GM18951 (cell line): ENCODE results near the gene AP1G2.

Experiments used
- POLR2A ChIP-seq: IDR thresholded peaks from 4 replicates; pipeline ENCODE4 v1.6.1; 2011; ENCODE audit warnings: mild to moderate bottlenecking; ENCODE audit not compliant: insufficient read length, insufficient read depth; ENCODE audit errors: extremely low read depth
- in situ Hi-C: fragments of 300-500 bp; cut with MboI; formaldehyde crosslinking; loops from one replicate; pipeline ENCODE4 v1.12.0; 2022; ENCODE audit warnings: low sequenced_read_pairs, mixed read lengths, inconsistent platforms; ENCODE audit not compliant: unreplicated experiment

AP1G2 gene

DNA sequence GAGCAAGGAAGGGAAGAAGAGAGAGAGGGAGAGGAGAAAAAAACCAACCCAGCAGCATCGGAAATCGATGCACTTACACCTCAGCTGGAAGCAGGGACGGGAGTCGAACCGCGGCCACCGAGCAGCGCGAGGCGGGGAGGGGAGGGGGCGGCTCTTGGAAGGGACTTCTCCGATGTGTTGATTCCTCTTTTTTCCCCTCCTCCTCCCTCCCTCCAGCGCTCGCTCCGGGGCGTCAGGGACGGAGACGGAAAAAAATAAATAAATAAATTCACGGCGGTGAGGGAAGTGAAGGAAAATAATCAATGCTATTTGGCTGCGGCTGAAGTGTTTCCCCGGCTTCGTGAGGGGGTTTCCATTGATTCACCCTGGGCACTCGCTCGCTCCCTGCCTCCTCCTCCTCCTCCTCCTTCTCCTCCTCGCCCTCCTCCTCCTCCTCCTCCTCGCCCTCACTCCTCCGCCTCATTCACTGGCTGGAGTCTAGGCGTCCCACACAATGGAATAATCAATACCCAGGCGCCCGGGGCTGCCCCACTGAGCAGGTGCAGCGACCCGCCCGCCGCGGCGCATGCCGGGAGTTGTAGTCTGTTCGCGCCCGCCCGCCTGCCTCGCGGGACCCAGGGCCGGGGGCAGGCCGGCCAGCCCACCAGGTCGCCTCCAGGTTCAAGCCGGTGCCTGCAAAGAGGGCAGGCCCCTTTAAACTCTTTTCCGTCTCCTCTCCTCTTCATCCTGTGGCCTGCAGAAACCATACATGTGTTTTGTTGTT is 16.1 kb downstream of the AP1G2 start, which contains the start of gene ZFHX2:
ZFHX2 (minus strand) TSS at position 500 of the 763 bp plus-strand sequence. CDS start 16,440 bp downstream, outside the sequence.
- TF ChIP-seq POLR2A = peak; percentile 60
- in situ Hi-C loops = no loop called here

DNA sequence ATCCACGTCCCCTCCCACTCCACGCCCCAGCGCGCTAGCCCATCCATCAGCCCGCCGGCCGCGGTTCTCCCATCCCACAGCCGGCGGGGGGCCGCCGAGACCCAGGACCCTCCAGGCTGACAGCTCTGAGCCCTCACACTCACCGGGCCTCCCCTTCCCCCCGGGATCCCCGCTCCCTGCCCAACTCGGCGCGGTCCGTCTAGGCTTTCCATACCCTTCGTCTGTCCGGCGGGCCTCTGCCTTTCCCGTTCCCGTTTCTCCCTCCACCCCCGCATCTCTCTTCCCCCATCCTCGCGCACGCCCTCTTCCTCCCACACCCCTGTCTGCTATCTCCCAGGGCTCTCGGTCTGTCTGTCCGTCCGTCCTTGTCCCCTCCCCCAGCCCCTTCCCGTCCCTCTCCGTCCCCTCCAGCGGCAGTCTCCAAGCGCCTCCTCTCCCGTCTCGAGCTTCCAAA is 16.8 kb downstream of the AP1G2 start:
- in situ Hi-C loops = no loop called here
- no peak for TF ChIP-seq POLR2A

DNA sequence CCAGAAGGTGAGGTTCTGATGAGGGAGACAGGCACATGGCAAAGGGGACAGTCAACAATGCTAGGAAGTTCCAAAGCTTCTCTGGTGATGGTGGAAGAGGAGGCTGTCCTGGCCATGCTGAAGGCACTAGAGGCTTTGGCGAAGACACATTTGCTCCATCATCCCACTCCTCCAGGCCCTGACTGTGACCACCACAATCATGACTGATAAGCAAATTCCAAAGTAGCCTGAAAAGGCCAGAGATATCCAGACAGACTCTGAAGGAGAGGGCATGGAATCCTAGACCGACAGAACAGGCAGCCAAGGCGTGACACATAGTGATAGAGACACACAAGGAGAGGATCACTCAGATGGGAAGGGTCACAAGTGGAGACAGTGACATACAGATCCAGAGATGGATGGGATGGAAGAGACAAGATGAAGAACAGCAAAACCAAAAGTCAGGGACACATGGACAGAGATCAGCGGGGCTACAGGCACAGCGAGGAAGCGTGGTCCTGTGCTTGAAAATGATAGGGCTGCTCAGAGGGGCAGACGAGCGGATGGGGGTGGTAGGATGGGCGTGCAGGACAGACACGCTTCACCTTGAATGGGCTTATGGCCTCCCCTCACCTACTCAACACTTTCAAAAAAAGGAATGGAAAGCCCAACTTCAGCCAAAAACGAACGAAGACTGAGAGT is 17.3 kb downstream of the AP1G2 start:
- in situ Hi-C loops = no loop called here
- TF ChIP-seq POLR2A = no peak

DNA sequence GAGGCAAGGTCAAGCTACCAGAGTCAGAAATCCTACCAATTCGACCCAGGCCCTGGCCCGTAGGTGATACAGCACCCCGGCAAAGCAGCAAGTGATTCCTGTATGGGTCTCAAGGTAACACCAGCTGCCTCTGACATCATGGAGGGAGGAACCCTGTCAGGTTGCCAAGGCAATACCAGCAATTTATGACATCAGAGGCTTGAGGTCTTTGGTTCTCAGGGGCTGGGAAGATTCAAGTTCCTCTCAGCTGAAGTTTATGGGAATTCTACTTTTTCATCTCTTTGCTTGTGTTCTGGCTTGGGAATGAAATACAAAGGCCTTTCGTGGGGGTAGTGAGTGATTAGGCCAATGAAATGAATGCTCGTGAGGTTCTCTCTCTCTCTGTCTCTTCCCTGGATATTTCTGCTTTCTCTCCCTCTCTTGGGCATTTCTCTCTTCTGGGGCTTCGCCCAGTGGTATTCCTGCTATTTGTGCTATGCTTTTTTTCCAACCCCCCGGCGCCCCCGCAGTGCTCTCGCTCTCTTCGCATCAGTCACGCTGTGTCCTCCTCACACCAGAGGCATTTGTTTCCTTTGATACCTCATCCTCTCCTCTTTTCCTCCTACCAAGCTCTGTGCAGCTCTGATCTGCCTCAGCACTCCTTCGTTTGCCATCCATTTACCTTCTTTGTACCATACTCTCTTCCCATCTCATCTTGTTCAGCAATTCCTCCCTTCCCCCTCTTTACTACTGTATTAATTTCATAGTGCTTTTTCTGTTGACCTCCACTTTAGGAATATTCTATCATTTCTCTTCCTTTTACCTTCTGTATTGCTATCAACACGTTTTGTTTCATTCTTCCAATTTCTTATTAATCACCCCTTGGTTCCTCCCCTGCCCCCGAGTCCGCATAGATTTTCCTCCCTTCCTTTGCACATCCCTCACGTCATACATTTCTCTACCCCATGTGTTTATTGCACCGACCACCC is 19.0 kb downstream of the AP1G2 start:
- in situ Hi-C loops = no loop called here
- no peak for TF ChIP-seq POLR2A

DNA sequence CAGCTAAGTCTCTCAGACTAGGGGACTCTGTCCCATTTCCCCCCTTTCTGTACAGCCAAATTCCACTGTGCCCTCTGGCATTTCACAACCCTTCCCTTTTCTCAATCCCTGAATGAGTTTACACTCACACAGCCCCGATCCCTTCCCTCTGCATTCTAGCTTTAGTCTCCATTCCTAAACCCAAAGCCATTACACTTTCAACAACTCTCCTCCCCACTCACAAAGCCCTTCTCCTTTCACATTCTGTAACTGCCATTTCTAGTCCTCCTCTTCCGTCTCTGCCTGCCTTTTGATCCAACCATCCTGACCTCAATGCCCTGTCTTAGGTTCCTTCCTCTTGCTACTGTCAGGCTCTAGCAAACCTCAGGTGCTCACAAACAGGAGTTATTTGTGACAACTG is 19.7 kb downstream of the AP1G2 start:
- TF ChIP-seq POLR2A = no peak
- in situ Hi-C loops = no loop called here

DNA sequence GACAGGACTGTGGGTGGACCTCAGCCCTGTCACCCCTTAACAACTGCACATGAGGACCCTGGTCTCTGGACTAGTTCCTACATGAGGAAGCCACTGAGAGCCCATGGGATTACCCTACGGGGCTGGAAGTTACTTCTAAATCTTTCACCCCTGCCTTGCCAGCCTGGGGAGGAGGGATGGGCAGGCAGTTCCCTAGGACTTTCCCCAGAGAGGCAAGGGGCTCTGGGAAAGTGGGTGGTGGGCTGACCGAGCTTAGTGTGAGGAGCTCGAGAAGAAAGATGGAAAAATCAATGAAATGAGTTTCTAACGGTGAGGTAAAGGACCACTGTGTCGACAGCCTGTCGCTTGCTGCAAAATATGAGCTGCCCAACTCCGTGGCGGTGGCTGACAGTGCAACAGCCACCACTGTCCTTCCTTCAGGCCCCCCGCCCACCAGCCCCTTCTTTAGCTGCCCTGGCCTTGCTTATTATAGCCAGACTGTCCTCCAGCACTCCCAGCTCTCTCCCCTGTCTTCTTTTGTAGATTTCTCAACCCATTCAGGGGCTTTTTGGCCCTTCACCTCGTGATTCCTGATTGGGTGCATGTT is 21.0 kb downstream of the AP1G2 start:
- TF ChIP-seq POLR2A = no peak
- in situ Hi-C loops = no loop called here

DNA sequence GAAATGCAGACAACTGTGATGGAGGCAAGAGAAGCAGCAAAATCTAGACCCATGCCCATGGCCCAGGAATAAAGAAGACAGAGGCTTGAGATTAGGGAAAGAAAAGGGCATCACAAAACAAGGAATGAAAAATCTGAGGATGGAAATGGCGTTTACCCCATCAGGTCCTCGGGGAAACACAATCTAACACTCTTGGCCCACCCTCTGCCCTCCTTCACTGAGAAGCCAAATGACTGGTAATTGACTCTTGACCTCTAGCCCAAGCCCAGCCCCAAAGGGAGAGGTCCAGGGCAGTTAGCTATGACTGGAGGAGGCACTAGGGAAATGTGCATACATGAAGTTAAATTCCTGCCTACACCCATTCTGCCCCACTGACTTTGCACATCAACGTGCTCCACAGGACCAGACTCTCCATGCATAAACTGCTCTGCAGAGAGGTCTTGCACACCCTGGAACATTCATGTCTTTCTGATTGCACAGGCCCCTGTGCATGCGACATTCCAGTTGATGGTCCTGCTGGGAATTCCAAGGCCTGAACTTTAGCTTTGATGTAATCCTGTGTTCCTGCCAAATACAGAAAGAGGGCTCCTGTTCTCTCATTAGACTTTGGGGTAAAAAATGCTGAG is 21.7 kb downstream of the AP1G2 start:
- TF ChIP-seq POLR2A = no peak
- in situ Hi-C loops = no loop called here

DNA sequence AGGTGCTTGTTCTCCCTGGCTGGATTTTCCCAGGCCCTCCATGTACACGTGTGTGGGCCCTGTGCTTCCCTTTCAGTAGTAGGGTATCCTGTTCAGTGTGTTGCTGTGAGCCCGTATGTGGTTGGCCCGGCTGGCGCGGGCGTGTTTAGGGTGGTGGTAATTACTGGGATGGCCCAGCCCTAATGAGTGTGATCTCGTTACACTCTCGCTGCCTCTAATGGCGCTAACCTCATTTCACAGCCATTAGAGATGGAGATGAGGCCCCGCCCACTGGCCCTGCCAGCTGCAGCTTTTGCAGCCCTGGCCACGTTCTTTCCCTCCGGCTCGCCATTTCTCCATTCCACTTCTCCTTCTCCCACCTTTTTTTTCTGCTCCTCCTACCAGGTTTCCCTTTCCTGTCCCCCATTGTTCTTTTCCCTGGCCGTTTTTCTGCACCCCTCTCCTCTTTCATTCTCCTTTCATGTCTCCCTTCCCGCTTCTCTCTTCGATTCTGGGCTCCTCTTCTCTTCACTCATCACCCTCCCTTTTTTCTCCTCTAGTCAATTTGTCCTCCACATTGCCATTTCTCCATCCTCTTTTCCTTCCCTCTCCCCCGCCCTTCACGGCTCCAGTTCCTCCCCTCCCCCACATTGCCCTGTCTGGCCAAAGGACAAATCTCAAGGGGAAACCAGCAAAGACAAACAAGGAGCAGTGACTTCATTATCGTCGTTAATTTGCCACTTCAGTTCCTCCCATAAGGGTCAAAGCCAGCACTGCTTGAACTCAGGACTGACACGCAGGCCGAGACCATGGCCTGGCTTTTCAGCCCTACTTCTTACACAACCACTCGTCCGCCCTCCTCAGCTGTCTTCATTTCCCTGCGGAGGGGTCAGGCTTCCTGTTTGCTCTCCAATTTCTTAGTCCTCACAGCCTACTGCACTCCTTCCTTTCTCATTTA is 22.8 kb downstream of the AP1G2 start:
- TF ChIP-seq POLR2A = no peak
- in situ Hi-C loops = loop anchor here (5.0 kb wide), 1 partner anchor 67 kb away; no protein-coding TSS in a partner anchor

DNA sequence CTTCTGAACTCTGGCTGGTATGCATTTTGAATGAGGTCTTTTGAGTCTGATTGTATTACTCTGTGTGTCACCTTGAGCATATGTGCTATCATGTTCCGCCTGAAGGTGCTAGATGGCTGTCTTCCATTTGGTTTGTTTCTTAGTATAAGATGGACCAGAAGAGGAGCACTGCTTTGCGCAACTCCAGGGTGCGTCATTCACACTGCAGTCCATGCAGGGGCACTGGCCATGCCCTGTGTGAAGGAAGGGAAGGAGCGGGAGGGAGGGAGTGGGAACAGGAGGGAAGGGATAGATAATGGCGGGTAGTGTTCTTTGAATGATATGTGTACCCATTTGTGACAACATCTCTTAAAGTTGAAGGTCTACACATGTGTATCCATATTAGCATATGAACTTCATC is 24.2 kb downstream of the AP1G2 start:
- in situ Hi-C loops = loop anchor here (5.0 kb wide), 1 partner anchor 66 kb away; no protein-coding TSS in a partner anchor
- TF ChIP-seq POLR2A = no peak

DNA sequence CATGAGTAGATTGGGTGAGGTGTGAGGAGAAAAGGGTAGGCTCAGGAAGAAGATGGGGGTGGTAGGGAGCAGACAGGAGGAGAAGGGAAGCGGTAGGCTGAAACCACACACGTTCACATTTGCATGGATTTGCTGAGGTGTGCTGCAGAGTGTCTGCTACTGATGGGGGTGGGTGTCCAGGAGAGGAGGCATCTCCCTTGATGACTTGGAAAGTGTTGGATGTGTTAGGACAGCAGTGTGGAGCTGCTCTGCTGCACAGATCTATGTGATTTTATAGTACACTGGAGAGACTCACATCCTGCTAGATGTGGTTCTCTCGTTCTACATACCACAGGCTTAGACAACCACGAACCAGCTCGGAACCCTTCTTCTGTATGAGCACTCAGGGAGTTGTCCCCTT is 25.3 kb downstream of the AP1G2 start:
- in situ Hi-C loops = loop anchor here (5.0 kb wide), 1 partner anchor 65 kb away; no protein-coding TSS in a partner anchor
- TF ChIP-seq POLR2A = no peak

DNA sequence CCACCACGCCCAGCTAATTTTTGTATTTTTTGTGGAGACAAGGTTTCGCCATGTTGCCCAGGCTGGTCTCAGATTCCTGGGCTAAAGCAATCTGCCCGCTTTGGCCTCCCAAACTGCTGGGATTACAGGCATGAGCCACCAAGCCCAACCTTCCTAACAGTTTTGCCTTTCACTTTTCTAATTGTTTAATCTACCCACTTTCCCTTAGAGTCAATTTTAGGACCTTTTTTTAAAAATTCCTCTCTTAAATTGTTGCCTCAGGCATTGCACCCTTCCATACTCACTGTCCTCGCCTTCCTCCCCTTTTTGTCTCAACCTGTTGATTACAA is 27.5 kb downstream of the AP1G2 start:
- in situ Hi-C loops = loop anchor here (5.0 kb wide), 1 partner anchor 63 kb away; no protein-coding TSS in a partner anchor
- TF ChIP-seq POLR2A = no peak
